ENCODE data around the gene PRKAR1B.

Gene PRKAR1B

GRCh38 chr7:690478-691360 is 36.4 kb downstream of the PRKAR1B start:
- no peak overlapping the region for H3K27ac ChIP-seq (ENCODE audit: low read depth, low read length)
- H3K4me1 ChIP-seq (ENCODE audit: control insufficient read depth, insufficient read depth, low read length): no peaks in the 10 kb centered on the region
- no peak overlapping the region for H3K4me3 ChIP-seq (ENCODE audit: low read length)
- no peaks in the 10 kb centered on the region for H3K36me3 ChIP-seq (ENCODE audit: control insufficient read depth, insufficient read depth, low read length)
- H3K27me3 ChIP-seq (ENCODE audit: control insufficient read depth, insufficient read depth, low read length): no peaks in the 10 kb centered on the region
- no peak overlapping the region for H3K9ac ChIP-seq (ENCODE audit: low read length)

- no peaks in the 10 kb centered on the region for H3K36me3 ChIP-seq (ENCODE audit: control insufficient read depth, insufficient read depth, low read length)
- H3K27ac ChIP-seq (ENCODE audit: low read depth, low read length): no peak overlapping the region
- H3K9ac ChIP-seq (ENCODE audit: low read length): no peak overlapping the region
- no peak overlapping the region for H3K4me3 ChIP-seq (ENCODE audit: low read length)
- no peaks in the 10 kb centered on the region for H3K4me1 ChIP-seq (ENCODE audit: control insufficient read depth, insufficient read depth, low read length)
- no peaks in the 10 kb centered on the region for H3K27me3 ChIP-seq (ENCODE audit: control insufficient read depth, insufficient read depth, low read length)
Measured at GRCh38 chr7:685540-685939, 41.5 kb downstream of the PRKAR1B start.

- H3K4me1 ChIP-seq (ENCODE audit: control insufficient read depth, insufficient read depth, low read length): no peaks in the 10 kb centered on the region
- H3K27me3 ChIP-seq (ENCODE audit: control insufficient read depth, insufficient read depth, low read length): no peaks in the 10 kb centered on the region
- peaks cover 6% of the 10 kb centered on the region for H3K36me3 ChIP-seq (ENCODE audit: control insufficient read depth, insufficient read depth, low read length)
- H3K9ac ChIP-seq (ENCODE audit: low read length): no peak overlapping the region
- H3K4me3 ChIP-seq (ENCODE audit: low read length): no peak overlapping the region
- no peak overlapping the region for H3K27ac ChIP-seq (ENCODE audit: low read depth, low read length)
Measured at GRCh38 chr7:684416-684815, 42.7 kb downstream of the PRKAR1B start.

GRCh38 chr7:683526-684205 is 43.4 kb downstream of the PRKAR1B start:
- Histone ChIP-seq H3K9ac (ENCODE audit: low read length) (no peak overlapping the region), H3K36me3 (ENCODE audit: control insufficient read depth, insufficient read depth, low read length) (peaks cover 7% of the 10 kb centered on the region), H3K27me3 (ENCODE audit: control insufficient read depth, insufficient read depth, low read length) (no peaks in the 10 kb centered on the region), H3K4me3 (ENCODE audit: low read length) (no peak overlapping the region), H3K4me1 (ENCODE audit: control insufficient read depth, insufficient read depth, low read length) (no peaks in the 10 kb centered on the region), H3K27ac (ENCODE audit: low read depth, low read length) (no peak overlapping the region)

GRCh38 chr7:682810-683209 is 44.3 kb downstream of the PRKAR1B start:
- no peak overlapping the region for H3K9ac ChIP-seq (ENCODE audit: low read length)
- no peak overlapping the region for H3K4me3 ChIP-seq (ENCODE audit: low read length)
- H3K27me3 ChIP-seq (ENCODE audit: control insufficient read depth, insufficient read depth, low read length): no peaks in the 10 kb centered on the region
- peaks cover 7% of the 10 kb centered on the region for H3K36me3 ChIP-seq (ENCODE audit: control insufficient read depth, insufficient read depth, low read length)
- H3K27ac ChIP-seq (ENCODE audit: low read depth, low read length): no peak overlapping the region
- H3K4me1 ChIP-seq (ENCODE audit: control insufficient read depth, insufficient read depth, low read length): no peaks in the 10 kb centered on the region

- Histone ChIP-seq H3K4me1 (ENCODE audit: control insufficient read depth, insufficient read depth, low read length) (no peaks in the 10 kb centered on the region), H3K27me3 (ENCODE audit: control insufficient read depth, insufficient read depth, low read length) (no peaks in the 10 kb centered on the region), H3K27ac (ENCODE audit: low read depth, low read length) (no peak overlapping the region), H3K9ac (ENCODE audit: low read length) (no peak overlapping the region), H3K36me3 (ENCODE audit: control insufficient read depth, insufficient read depth, low read length) (peaks cover 7% of the 10 kb centered on the region), H3K4me3 (ENCODE audit: low read length) (no peak overlapping the region)
Measured at GRCh38 chr7:681551-682307, 45.4 kb downstream of the PRKAR1B start.

GRCh38 chr7:680411-681127 is 46.5 kb downstream of the PRKAR1B start:
- H3K4me3 ChIP-seq (ENCODE audit: low read length): no peak overlapping the region
- no peak overlapping the region for H3K9ac ChIP-seq (ENCODE audit: low read length)
- H3K36me3 ChIP-seq (ENCODE audit: control insufficient read depth, insufficient read depth, low read length): peaks cover 11% of the 10 kb centered on the region
- H3K27ac ChIP-seq (ENCODE audit: low read depth, low read length): no peak overlapping the region
- H3K27me3 ChIP-seq (ENCODE audit: control insufficient read depth, insufficient read depth, low read length): no peaks in the 10 kb centered on the region
- no peaks in the 10 kb centered on the region for H3K4me1 ChIP-seq (ENCODE audit: control insufficient read depth, insufficient read depth, low read length)

GRCh38 chr7:676972-677385 is 50.1 kb downstream of the PRKAR1B start:
- Histone ChIP-seq H3K36me3 (ENCODE audit: control insufficient read depth, insufficient read depth, low read length) (peaks cover 11% of the 10 kb centered on the region), H3K27me3 (ENCODE audit: control insufficient read depth, insufficient read depth, low read length) (no peaks in the 10 kb centered on the region), H3K9ac (ENCODE audit: low read length) (no peak overlapping the region), H3K27ac (ENCODE audit: low read depth, low read length) (no peak overlapping the region), H3K4me3 (ENCODE audit: low read length) (no peak overlapping the region), H3K4me1 (ENCODE audit: control insufficient read depth, insufficient read depth, low read length) (peaks cover 4% of the 10 kb centered on the region)

- Histone ChIP-seq H3K4me3 (ENCODE audit: low read length) (no peak overlapping the region), H3K4me1 (ENCODE audit: control insufficient read depth, insufficient read depth, low read length) (peaks cover 4% of the 10 kb centered on the region), H3K27ac (ENCODE audit: low read depth, low read length) (no peak overlapping the region), H3K36me3 (ENCODE audit: control insufficient read depth, insufficient read depth, low read length) (peaks cover 11% of the 10 kb centered on the region), H3K9ac (ENCODE audit: low read length) (no peak overlapping the region), H3K27me3 (ENCODE audit: control insufficient read depth, insufficient read depth, low read length) (no peaks in the 10 kb centered on the region)
Measured at GRCh38 chr7:676246-676971, 50.7 kb downstream of the PRKAR1B start.

- Histone ChIP-seq H3K36me3 (ENCODE audit: control insufficient read depth, insufficient read depth, low read length) (peaks cover 8% of the 10 kb centered on the region), H3K4me1 (ENCODE audit: control insufficient read depth, insufficient read depth, low read length) (peaks cover 4% of the 10 kb centered on the region), H3K27me3 (ENCODE audit: control insufficient read depth, insufficient read depth, low read length) (no peaks in the 10 kb centered on the region), H3K4me3 (ENCODE audit: low read length) (no peak overlapping the region), H3K9ac (ENCODE audit: low read length) (no peak overlapping the region), H3K27ac (ENCODE audit: low read depth, low read length) (peak overlapping the region; percentile 64)
Measured at GRCh38 chr7:674454-675410, 52.3 kb downstream of the PRKAR1B start.
